ENCODE measurements around the gene UNC93B1.
A peak's percentile ranks its signal among the peaks of the same experiment; 100 is the strongest.

The UNC93B1 gene

DNA sequence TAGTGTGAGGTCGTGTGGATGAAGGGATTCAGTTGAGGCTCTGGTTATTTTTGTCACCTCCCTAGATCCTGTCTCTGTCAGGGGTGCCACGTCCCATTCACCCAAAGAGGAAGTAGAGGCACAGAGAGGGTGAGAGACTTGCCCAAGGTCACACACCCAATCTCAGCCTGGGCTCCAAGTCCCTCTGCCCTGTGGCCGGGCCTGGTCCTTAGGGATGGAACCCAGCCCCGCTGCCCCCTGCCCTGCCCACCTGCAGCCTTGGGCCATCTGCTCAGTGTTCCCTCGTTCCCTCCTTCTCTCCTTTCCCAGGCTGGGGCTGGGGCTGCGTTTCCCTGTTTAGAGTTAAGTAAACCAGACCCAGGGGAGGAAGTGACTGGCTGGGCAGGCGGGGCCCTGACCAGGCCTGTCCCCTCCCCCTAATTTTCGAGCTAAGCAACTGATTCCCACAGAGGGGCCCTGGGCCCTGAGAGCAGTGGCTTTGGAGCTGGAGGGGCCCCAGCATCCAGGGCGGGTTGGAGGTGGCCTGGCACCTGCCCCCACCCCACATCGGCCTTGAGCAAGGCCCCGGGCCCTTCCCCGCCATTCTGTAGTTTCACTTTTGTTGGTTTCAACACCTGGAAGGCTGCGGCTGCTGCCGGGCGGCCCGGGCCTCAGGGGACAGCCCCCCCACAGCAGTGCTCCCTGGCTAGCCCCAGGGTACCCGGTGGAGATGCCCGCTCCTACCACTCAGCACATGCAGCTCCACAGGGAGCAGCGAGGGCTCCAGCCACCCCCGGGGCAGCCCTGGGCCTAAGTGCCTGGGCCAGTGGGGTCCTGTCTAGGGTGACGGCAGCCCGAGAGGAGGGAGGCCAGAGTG lies 36.4 kb upstream of the UNC93B1 start:
- DNase-seq: peak; percentile 58

- peak; percentile 24 for DNase-seq
These were observed 35.7 kb upstream of the UNC93B1 start for GRCh38 chr11:68039526-68040086.

DNA sequence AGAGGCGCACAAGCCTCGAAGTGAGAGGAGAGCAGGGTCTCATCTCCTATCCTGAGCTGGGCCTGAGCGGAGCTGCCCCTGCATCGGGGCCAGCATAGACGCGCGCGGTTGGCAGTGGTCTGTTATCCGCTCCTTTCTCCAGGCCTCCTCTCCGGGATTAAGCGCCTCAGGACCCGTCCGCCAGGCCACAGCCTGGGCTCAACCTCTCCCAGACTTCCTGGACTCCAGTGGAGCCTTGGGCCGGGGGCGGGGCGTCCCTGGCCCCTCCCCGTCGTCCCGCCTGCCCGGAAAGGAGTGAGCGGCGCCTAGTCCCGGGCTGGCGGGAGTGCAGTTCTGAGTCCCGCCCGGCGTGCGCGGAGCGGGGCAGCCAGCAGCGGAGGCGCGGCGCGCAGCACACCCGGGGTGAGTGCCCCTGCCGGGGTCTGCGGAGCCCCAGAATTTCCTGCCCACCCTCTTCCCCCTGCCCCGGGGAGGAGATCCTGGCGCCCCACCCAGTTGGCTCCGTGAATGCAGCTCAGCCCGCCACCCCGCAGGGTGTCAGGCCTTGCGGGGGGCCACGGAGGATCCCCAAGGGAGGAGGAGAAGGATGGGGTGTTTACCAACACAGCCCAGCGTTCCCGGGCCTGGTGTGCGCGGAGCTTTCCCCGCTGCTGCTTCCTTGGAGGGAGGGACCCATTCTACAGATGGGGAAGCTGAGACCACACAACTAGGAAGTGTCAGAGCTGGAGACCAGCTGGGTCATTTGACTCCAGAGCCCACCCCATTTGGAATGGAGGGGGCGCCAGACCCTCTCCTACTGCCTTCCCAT lies 35.0 kb upstream of the UNC93B1 start, which contains the start of gene TCIRG1:
TCIRG1 (plus strand) TSS at position 308 of the 808 bp plus-strand sequence. CDS start 2,247 bp downstream, outside the sequence.
- DNase-seq: peak; percentile 87

DNA sequence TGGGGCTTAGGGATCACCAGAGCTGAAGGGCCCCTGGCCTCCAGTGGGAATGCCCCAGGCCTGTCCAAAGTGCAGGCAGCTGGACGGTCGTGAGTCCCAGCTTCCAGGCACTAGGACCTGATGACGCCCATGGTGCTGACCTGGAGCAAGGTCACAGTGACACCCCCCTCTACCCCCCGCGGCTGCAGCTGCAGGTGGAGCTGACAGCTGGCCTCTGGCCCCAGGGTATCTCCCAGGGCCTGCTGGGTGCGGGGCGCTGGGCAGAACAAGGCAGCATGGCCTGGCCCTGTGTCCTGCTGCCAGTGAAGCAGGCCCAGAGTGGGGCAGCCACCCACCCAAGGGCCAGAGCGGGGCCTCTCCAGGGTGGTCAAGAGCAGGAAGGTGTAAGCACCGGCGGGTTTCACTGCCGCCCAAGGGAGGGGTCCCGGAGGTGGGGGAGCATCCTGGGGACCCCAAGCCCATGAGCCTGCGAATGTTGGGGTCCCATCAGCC lies 34.4 kb upstream of the UNC93B1 start:
- no peak for DNase-seq

- peak; percentile 58 for DNase-seq
These were observed 33.7 kb upstream of the UNC93B1 start for GRCh38 chr11:68037411-68038225.

GRCh38 chr11:68036717-68037239 lies 32.9 kb upstream of the UNC93B1 start:
- DNase-seq: peak; percentile 62

- no peak for DNase-seq
These were observed 32.3 kb upstream of the UNC93B1 start for GRCh38 chr11:68036141-68036716.

GRCh38 chr11:68035266-68035876 lies 31.5 kb upstream of the UNC93B1 start:
- no peak for DNase-seq

- no peak for DNase-seq
These were observed 29.8 kb upstream of the UNC93B1 start for GRCh38 chr11:68033708-68034045.

DNA sequence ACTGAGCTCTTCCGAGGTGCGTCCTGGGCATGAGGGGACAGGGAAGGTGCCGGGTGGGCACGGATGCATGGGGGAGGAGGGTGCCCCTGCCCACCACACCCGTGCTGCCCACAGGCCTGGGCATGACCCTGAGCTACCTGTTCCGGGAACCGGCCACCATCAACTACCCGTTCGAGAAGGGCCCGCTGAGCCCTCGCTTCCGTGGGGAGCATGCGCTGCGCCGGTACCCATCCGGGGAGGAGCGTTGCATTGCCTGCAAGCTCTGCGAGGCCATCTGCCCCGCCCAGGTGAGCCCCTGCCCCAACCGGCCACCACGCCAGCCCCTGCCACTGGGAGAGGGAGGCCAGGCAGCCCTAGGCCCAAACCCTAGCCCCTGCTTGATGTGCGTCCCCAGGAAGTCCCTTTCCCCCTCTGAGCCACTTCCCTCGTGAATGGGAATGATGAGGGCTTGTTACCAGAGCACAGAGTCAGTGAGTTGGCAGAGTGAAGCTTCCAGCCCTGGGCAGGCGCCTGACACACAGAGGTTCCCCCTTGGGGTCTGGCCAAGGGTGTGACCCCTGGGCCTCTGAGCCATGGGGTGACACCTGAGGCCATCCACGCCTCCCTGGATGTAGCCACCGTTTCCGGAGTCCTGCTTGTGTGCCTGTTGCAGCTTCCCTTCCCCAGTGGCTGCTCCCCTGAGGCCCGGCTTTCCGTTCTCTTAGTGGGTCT lies 29.3 kb upstream of the UNC93B1 start:
- no peak for DNase-seq

DNA sequence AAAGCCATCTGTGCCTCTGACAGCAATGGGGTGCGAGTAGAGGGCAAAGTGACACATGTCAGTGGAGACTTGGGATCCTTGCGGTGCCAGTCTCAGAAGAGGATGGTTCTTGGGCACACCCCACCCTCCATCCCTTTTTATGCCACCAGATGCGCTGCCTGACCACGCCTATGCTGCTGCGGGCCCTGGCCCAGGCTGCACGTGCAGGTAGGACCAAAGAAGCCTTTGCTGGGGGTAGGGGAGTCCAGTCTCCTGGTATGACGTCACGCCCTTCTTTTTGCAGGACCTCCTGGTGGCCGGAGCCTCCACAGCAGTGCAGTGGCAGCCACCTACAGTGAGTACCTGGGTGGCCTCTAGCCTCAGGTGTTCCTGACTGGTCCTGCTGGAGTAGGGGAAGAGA lies 28.1 kb upstream of the UNC93B1 start:
- DNase-seq: no peak

DNA sequence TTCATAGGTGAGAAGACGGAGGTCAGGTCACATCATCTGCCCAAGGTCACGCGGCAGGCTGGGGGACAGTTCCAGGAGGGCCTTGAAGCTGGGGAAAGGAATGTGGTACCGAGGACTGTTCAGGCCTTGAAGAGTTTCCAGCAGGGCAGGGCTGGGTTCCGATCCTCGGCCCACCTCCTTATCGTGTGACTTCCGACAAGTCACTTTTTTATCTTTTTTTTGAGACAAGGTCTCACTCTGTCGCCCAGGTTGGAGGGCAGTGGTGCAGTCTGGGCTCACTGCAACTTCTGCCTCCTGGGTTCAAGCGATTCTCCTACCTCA lies 27.2 kb upstream of the UNC93B1 start:
- peak; percentile 73 for DNase-seq

DNA sequence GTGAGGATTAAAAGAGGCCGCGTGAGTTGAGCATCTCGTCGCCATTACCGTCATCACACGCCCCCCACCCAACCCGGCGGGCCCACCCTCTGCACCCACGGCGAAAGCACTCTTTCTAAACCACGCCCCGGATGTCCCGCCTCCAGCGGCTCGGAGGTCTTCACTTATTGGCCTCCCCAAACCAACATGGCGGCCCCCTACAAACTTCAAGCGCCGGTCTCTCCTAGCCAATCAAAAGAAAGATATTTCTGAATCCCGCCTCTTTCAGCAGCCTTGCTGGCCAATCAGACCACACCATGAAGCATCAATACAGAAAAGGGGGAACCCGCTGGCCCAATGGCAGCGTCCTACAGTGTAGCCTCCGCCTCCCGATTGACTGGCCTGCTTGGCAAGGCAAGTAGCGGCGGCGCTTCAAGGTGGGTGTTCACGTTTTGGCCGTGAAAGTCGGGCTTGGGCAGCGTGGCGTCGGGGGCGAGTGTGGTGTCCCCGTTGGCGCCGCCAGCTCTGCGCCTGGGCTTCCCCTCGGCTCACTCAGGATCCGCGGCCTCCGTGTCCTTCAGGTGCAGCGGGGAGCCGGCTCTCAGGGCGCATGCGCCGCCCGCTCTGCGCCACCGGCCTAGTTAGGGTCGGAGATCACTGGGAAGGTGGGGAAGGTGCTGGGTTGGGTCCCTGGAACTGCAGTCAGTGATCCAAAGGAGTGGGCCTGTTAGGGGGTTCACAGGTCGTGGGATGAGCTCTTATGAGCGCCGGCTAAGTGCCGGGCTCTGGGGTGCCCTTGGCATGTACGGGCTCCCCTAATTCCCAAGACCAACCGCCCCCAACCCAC lies 26.6 kb upstream of the UNC93B1 start, which contains the start of gene NDUFS8:
NDUFS8 (plus strand) TSS at position 364 of the 826 bp plus-strand sequence. CDS start 1,471 bp downstream, outside the sequence.
- peak; percentile 100 for DNase-seq

DNA sequence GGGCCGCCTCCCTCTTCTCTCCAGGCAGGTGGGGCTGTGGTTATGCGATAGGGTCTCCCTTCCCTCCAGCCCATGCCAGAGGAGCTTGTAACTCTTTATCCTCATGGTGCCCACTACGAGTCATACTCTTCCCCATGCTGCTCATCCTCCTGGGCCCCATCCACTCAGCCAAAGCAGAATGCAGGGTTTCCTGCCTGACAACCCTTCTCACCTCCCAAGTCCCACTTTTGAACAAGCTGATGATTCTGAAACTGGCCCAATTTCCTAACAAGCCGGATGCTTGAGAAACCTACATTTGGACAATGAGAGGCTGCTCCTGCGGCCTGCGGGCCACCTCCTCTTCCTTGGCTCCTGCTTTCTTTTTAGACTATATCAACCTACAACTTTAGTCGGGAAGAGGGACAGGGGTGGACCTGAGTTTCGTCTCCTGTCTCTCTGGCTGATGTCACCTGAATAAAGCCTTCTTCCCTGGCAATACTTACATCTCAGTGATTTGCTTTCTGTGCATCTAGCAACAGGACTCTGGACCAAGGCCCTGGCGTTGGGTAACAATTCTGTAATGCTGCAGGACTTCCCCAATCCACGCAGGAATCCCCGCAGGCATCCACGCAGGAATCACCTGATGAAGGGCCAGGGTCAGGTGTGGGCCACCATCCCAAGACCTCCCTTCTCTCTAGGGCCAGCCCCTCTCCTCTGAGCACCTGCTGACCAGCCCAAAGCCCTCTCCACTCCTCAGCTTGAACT lies 25.1 kb upstream of the UNC93B1 start:
- no peak for DNase-seq

DNA sequence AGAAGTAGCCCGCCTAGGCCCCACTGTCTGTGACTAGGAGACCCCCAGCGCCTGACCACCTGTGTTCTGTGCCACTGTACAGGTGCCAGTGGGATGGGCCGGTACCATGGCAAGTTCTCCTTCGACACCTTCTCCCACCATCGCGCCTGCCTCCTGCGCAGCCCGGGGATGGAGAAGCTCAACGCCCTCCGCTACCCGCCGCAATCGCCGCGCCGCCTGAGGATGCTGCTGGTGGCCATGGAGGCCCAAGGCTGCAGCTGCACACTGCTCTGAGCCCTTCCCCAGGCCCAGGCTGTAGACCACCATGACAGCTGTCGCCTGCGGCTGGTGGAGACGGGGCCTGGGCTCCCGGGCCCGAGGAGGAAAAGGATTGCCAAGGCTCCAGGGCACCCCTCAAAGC lies 23.8 kb upstream of the UNC93B1 start:
- DNase-seq: no peak

DNA sequence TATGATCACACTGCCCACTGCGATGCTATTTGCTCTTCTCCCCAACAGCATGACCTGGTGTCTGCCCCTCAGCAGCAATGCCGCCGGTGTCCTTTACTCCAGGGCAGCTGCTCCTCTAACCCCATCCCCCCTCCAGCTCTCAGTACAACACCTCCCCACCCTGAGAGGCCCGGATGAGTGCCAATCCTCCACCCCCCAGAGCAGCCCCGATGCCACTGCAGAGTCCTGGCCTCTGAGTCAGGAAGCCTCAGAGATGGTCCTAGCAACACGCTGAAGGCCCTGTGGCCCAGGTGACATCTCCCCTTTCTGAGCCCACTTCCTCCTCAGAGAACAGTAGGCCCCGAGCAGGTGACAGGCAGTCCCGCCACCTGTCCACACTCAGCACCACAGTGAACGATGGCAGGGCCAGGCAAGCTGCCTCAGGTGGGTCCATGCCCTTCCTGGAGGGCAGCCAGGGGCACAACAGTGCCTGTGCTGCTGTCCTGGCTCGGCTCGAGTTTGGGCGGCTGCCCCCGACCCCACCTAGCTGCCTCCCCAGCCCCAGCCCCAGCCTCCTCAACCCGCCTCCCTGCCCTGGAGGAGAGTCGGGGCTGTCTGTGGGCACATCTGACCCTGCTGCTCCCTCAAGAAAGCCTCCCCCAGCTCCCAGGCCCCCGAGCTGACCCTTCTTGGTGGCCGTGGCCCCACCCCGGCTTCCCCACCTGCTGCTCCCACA lies 22.7 kb upstream of the UNC93B1 start:
- no peak for DNase-seq

- DNase-seq: peak; percentile 70
These were observed 21.1 kb upstream of the UNC93B1 start for GRCh38 chr11:68025047-68025446.

- DNase-seq: no peak
These were observed 20.6 kb upstream of the UNC93B1 start for GRCh38 chr11:68024508-68024907.
